LNCaP clone FGC (cell line): Measurements from ENCODE around the gene CMSS1.

Experiments
- DNase-seq: peaks from one replicate; pipeline ENCODE4 v3.0.0-alpha.2; 2011; ENCODE audit warnings: low read depth
- H3K4me3 ChIP-seq: 2 replicates; pipeline ENCODE4 v1.5.1; 2011; ENCODE audit warnings: mild to moderate bottlenecking, low read depth, low read length, control low read depth
- TF ChIP-seq, protein P1 (sequence below): IDR thresholded peaks from 2 replicates; pipeline ENCODE4 v1.5.1; 2012; ENCODE audit warnings: mild to moderate bottlenecking; ENCODE audit not compliant: control insufficient read depth, insufficient read depth; ENCODE audit errors: extremely low read depth

CMSS1 gene

DNA sequence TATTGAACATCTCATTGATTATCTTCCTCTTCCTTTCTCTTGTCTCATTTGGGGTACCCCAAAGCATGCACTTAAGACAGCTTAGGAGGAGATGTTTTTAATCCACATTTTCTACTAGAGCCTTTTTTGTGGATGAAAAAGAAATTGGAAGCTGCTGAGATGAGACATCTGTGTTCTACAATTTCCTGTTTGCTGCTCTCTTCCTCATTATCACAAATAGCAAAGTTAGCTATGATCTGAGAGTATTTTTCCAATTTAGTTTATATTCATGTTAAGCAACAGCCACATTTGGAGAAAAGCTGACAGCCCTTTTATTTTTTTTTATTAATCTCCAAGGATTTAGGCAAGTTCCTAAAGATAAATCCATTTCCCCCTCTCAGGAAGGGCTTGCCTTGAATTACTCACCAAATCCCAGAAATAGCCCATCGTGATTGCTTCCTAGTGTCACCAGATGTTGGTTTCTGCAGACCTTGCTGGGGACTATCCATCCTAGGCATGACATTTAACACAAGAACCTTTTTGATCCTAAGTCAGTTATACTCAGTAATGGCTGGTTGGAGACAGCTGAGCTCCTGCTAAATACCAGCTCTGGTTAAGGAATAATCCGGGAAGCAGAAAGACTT, 367.4 kb downstream of the CMSS1 start:
- H3K4me3 ChIP-seq = no peak overlapping the region
- no peak for DNase-seq
- TF ChIP-seq, protein P1, sequence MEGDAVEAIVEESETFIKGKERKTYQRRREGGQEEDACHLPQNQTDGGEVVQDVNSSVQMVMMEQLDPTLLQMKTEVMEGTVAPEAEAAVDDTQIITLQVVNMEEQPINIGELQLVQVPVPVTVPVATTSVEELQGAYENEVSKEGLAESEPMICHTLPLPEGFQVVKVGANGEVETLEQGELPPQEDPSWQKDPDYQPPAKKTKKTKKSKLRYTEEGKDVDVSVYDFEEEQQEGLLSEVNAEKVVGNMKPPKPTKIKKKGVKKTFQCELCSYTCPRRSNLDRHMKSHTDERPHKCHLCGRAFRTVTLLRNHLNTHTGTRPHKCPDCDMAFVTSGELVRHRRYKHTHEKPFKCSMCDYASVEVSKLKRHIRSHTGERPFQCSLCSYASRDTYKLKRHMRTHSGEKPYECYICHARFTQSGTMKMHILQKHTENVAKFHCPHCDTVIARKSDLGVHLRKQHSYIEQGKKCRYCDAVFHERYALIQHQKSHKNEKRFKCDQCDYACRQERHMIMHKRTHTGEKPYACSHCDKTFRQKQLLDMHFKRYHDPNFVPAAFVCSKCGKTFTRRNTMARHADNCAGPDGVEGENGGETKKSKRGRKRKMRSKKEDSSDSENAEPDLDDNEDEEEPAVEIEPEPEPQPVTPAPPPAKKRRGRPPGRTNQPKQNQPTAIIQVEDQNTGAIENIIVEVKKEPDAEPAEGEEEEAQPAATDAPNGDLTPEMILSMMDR = no peak

DNA sequence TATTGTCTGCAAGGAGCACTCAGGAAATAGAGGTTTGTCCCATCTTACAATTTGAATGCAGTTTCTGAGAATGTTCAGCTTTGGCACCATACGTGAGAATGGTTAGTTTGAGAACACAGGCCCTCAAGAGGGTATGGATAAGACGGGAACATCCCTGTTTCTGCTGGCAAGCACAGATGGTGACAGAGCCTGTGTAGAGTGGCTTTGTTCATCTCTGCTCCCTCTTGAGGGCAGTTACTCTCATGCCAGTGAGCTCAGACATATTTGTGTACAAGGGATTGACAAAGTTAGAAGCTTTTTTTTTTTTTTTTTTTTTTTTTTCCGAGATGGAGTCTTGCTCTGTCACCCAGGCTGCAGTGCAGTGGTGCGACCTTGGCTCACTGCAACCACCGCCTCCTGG, 368.2 kb downstream of the CMSS1 start:
- TF ChIP-seq, protein P1 = no peak
- H3K4me3 ChIP-seq = no peak overlapping the region
- no peak for DNase-seq

DNA sequence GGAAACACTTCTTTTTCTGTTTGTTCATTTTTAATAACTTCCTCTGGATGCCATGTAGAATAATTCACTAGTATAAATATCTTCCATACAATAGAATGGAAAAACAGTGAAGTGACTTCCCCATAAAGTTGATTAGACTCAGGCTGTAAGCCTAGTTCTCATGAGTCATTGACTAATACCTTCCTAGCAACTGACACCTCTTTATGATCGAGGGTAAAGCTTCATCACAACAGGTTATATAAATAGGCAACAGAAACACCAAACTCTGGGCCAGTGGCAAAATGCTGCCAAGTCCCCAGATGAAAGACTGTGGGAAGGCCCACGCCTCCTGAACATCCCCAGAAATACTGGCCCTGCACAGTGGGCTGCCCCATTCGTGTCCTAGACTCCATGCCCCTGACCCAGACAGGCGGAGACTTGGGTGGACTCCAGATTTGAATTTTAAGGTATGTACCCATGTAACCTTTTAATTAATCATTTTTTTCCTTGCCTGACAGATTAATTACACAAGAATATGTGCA, 371.8 kb downstream of the CMSS1 start:
- no peak overlapping the region for H3K4me3 ChIP-seq
- no peak for DNase-seq
- TF ChIP-seq, protein P1 = no peak

DNA sequence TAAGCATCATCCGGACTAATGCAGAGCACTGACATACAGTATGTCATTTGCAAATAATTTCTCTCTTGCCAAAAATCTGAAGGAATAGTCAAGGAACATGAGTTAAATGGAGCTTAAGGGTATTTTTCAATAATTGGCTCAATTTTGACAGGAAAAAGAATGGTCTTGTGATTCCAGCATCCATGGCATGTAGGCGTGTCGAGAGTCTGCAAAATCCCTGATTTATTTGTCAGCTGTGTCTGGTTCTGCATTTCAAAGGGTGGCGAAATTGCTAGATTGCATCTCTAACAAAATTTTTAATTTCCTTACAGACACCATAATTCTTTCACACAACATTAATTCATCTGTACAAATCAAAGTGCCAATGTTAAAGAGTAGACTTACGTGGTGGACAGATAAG, 377.7 kb downstream of the CMSS1 start:
- TF ChIP-seq, protein P1 = no peak
- no peak for DNase-seq
- H3K4me3 ChIP-seq = no peak overlapping the region

DNA sequence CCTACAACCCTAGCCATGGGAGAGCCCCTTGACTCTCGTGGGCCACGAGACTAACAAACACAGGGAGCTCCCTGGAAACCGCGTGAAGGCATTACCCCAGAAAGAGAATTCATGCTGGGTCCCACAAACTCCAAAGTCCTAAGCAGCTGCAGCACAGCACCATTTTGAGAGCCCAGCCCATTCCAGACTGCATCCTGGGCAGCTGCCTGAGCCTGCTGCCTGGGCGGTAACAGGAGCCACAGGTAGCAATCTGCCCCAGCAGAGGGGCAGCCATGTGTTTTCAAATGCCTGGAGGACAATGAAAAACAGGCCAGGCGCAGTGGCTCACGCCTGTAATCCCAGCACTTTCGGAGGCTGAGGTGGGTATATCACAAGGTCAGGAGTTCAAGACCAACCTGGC, 380.2 kb downstream of the CMSS1 start:
- H3K4me3 ChIP-seq = no peak overlapping the region
- TF ChIP-seq, protein P1 = no peak
- DNase-seq = no peak

DNA sequence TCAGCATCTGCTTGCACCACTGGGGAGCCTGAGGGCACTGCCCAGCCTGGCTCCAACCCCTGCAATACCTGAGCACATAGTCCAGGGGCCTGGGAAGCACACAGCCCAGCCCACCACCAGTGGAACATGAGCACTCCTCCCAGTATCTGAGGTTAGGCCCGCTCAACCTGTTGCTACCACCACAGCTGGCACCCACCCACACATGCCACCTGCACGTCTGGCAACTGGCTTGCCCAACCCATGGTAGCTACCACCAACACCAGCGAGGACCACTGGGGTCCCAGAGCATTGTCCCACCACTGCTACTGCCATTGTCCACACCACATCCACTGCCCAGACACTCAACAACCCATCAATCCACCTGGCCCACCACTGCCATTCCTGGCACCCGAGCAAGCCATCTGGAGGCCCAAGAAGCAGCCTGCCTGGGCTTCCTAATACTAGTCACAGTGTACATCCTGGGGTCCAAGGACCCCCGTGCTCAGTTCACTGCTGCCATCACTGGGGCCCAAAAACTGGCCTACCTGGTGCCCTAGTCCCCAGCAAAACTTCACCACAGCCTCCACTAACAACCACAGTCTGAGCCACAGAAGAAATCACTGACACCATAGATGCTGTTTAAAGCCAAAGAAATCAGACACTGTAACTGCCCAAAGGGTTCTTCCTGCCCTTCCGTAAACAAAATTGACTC, 381.1 kb downstream of the CMSS1 start:
- DNase-seq = no peak
- no peak overlapping the region for H3K4me3 ChIP-seq
- TF ChIP-seq, protein P1 = no peak
